LoVo (cell line): ENCODE data around the gene IL20RA.
"Not testable (repeated sequence)": the region's sequence is repeated elsewhere in the genome, so short reads cannot be mapped to it uniquely, and the experiment has no call there.

Experiments
- DNase-seq: peaks from one replicate; pipeline ENCODE4 v3.0.0-alpha.2; 2016; ENCODE audit warnings: low spot score

The IL20RA gene, protein sequence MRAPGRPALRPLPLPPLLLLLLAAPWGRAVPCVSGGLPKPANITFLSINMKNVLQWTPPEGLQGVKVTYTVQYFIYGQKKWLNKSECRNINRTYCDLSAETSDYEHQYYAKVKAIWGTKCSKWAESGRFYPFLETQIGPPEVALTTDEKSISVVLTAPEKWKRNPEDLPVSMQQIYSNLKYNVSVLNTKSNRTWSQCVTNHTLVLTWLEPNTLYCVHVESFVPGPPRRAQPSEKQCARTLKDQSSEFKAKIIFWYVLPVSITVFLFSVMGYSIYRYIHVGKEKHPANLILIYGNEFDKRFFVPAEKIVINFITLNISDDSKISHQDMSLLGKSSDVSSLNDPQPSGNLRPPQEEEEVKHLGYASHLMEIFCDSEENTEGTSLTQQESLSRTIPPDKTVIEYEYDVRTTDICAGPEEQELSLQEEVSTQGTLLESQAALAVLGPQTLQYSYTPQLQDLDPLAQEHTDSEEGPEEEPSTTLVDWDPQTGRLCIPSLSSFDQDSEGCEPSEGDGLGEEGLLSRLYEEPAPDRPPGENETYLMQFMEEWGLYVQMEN

DNA sequence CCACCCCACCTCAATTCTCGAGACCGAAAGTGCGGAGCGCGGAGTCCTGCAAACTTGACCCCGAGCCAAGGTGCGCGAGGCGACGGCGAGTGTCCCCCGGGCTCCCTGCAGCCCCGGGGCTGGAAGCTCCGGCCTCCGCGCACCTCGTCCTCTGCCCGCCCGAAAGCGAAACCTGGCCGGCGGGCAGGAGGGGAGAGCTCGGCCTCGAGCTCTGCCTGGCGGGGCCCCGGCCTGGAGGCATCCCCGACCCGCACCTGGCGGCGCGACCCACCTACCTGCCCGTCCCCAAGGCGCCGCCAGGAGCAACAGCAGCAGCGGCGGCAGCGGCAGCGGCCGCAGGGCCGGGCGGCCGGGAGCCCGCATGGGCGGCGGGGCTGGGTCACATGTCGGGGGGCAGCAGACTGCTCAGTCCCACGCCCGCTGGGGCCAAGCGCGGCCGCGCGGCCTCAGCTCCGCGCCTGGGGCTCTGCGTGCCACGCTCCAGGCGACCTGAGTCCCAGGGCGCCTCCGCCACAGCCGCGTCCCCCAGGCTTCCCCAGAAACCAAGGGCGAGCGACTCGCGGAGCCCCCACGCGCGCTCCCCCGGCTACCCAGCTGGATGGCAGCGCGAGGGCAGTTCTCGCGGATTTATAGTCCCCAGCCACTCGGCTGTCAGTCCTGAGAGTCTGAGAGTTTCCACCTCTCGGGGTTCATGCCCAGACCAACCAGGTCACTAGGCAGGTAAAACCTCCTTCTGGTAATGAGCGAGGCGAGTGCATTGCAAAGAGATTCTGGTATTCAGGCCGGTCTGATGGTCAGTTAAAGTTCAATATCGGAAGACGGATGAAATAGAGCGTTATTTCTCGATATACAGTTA is at the start of gene IL20RA:
IL20RA (minus strand) TSS at position 600 of the 856 bp plus-strand sequence; CDS start at position 363, 237 bp downstream.
- DNase-seq = peak; percentile 46

DNA sequence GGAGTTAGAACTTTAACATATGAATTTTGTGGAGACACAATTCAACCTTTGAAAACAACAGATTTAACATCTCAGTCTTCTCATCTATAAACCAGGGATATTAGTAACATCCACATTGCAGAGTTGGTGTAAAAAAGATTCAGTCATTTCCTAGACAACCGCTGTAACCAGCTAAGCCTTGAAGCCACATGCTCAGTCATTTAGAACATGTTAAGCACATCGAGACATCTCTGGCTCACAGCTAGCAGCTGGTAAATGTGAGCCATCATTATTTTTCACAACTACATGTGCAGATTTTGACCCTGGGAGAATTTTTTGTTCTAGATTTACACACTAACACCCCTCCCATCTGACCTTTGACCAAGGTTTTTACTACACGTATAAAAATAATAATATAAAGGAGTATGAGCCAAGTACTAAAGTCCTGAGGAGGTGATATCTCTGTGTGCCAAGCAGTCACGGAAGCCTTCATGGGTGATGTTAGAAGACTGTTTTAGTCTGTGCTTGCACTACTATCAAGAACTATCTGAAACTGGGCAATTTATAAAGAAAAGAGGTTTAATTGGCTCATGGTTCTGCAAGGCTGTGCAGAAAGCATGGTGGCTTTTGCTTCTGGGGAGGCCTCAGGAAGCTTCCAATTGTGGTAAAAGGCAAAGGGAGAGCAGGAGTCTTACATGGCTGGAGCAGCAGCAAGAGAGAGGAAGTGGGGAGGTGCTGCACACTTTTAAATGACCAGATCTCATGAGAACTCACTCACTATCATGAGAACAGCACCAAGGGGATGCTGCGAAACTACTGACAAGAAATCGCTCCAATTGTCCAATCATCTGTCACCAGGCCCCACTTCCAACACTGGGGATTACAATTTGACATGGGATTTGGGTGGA is 48.7 kb upstream of the IL20RA start:
- DNase-seq = no peak

GRCh38 chr6:137092018-137092417 is 47.3 kb upstream of the IL20RA start:
- no peak for DNase-seq

DNA sequence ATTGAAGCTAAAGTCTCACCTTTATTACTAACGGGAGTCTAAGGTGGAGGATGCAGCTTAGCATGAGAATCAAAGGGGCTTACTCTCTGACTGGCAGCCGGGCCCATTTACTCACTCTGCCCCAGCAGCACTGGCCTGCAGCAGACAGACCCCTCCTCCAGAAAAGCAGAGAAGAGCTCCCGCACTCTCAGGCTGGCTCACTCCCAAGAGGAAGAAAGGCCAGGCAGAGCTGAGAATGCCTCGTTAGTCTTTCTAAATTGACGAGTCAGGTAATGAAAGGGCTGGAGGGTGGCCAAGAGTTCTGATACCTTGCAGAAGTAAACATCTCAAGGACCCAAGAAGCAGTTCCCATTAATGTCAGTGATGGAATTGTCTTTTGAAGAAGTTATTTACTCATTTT is 44.5 kb upstream of the IL20RA start:
- DNase-seq = no peak

DNA sequence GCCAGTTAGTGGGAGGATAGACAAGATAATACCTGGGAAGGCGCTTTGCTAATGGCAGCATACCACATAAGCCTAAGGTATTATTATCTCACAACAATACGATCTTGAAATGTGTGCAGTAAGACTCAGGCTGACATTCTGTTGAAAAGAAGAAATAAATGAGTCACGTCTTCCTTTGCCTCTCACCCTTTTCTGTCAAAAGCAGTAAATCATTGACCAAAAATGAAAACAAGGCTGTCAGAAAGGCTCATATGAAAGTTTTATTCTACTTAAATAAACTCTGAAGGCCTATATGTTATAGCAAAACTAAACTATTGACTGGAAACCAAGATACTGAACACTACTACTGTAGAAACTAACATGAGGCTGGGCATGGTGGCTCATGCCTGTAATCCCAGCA is 43.1 kb upstream of the IL20RA start:
- no peak for DNase-seq

DNA sequence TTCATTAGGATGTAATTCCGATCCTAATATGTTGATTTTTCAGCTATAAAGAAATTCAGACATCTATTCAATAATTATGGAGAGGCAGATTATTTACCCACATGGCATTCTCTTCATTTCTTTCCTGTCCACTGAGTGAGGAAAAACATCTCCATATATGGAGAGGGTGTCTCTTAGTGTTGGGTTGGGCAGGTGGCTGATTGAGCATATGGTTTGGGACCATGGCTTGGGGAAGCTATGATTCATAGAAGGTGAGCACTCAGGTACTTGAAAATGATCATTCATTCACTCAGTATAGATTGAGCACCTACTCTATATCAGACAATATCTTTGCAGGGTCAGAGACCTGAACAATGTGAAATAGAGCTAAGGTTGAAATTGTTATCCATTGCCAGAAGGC is 41.3 kb upstream of the IL20RA start:
- DNase-seq = no peak

DNA sequence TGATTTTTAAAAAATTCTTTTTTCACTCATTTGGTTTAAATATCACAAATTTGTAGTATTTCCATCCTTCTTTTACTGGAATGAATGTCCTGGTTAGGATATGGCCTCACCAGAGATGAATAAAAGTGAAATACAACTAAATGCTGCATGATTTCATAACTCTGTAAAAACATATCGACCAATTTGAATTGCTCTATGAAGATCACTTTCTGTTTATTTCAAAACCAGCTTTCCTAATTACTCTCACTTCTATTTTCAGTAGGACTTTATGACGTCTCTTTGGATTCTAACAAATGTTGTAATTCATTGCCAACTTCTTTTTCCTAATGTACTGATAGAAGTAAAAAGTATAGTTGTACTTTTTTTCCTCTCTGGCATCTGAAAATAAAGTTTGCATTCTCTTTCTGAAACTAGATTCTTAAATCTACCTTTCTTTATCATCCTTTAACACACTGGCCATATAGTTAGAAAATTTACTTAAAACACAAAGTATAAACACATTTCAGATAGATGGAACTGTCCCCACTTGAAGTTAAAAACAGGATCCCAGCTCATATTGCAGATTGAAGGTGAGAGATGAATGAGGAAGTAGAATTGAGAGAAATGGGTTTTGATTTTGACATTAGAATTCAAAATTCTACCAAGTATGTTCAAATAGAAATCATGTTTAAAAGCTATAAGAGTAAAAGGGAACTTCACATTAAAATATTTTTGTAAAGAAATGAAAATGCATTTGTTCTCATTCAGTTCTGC is 40.3 kb upstream of the IL20RA start:
- DNase-seq = no peak

DNA sequence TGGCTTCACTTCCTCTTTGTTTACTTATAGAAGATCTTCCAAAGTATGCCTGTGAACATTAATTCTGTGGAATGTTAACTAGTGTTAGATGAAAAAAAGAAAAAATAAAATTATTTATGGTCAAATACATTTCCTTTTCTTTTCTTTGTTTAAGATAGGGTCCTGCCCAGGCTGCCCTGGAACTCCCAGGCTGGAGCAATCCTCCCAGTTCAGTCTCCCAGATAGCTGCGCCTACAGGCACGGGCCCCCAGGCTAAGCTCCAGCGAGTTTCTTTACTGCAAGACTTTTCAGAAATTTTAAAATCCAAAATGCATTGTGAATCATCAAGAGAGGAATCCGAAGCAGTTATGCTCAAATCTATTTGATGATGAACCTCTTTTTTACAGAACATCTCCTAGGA is 39.3 kb upstream of the IL20RA start:
- no peak for DNase-seq

DNA sequence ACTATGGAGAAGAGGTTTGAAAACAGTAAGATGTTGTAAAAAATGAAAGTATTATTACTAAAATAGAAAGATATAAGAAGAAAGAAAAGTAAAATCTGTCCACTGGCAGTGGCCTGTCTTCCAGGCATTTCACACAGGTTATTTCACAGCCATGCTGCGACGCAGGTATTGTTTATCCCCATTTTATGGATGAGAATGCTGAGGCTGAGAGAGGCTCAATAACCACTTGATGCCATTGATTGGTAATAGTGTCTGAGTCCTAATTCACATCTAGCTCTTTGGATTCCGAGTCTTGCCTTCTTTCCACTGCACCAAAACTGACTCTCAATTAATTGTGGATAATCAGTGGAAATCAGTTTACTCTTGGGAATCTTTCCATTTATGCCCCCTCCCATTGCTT is 37.2 kb upstream of the IL20RA start:
- no peak for DNase-seq

DNA sequence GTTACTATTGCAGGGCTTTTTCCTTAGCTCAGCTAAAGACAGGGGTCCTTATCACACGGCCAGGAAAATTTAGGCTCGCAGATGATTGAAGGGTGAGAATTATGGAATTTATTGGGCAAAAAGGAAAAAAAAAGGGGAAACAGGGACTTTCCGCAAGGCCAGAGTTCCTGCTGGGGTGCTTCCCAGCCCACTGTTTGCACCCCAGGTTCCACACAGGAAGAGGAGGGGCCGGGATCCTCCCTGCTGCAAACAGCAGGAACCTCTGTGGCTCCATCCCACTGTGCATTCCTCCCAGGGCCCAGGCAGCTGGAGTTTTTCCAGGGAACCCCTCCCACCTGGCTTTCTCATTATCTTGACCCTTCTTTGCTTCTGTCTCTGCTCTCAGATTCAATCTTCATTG is 35.9 kb upstream of the IL20RA start:
- no peak for DNase-seq

GRCh38 chr6:137076277-137077068 is 31.7 kb upstream of the IL20RA start:
- peak; percentile 80 for DNase-seq

- DNase-seq = not testable (repeated sequence)
These were observed 31.0 kb upstream of the IL20RA start for GRCh38 chr6:137075790-137076189.

DNA sequence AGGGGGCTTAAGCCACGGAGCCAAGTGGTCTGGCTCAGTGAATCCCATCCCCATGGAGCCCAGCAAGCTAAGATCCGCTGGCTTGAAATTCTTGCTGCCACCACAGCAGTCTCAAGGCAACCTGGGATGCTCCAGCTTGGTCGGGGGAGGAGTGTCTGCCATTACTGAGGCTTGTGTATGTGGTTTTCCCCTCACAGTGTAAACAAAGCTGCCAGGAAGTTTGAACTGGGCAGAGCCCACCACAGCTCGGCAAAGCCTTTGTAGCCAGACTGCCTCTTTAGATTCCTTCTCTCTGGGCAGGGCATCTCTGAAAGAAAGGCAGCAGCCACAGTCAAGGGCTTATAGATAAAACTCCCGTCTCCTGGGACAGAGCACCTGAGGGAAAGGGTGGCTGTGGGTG is 25.5 kb upstream of the IL20RA start:
- no peak for DNase-seq

GRCh38 chr6:137067399-137067798 is 22.6 kb upstream of the IL20RA start:
- DNase-seq = no peak

DNA sequence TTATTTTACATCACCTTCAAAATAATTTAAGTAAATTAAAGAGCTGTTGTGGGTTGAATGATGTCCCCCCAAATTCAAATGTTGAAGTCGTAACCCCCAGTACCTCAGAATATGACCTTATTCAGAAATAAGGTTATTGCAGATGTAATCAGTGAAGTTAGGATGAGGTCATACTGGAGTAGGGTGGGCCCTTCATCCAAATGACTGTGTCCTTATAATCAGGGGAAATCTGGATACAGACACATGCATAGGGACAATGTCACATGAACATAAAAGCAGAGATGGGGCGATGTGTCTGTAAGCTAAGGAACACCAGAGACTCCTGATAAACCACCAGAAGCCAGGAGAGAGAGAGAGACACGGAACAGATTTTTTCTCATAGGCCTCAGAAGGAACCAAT is 13.3 kb upstream of the IL20RA start:
- no peak for DNase-seq

DNA sequence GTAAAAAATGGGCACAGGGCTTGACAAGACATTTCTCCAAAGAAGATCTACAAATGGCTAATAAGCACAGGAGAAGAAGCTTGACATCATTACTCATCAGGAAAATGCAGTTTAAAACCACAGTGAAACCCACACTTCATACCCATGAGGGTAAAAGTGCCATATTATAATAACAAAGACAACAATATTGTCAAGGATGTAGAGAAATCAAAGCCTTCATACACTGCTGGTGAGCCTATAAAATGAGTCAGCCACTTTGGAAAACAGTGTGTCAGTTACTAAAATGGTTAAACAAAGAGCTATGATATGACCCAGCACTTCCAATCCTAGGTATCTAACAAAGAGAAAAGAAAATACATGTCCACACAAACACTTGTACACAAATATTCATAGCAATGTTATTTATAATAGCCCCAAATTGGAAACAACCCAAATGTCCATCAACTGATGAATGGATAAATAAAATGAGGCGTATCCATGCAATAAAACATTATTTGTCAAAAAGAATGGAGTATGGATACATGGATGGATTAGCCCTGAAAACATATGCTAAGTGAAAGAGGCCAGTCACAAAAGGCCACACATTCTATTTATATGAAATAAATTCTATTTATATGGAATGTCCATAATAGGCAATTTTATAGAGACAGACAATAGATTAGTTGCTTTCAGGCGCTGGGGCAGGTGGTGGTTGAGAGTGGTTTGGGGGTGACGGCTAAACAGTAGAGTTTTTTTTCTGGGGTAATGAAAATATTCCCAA is 11.5 kb upstream of the IL20RA start:
- DNase-seq = peak; percentile 78

DNA sequence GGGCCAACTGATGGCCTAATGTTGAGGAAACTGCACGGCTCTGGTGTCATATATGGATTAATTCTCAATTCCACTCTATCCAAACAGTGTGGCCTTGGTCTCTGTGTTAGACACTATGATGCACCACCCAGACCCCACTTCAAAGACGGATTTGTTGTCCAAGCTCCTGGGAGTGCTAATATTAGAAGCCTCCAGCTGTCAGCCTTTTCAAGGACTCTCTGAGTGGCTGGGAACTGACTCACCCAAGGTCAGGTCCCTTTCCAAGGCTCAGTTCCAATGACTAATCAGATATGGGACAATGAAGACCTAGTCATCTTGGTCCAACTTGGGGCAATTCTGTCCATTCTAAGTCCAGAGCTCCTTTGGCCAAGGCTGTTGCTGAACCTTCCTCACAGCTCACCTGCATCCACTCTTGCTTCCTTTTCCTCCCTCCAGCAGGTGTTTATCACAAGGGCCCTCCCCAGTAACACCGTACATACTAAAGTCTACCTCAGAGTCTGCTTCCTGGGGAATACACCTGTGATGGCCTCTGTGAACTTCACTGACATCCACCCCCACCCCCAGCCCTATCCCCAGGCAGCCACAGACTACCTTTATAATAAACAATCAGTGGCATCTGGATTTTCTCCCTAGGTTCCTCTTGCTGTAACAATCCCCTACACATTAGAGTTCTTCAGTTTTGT is 7.2 kb upstream of the IL20RA start:
- DNase-seq = peak; percentile 51

DNA sequence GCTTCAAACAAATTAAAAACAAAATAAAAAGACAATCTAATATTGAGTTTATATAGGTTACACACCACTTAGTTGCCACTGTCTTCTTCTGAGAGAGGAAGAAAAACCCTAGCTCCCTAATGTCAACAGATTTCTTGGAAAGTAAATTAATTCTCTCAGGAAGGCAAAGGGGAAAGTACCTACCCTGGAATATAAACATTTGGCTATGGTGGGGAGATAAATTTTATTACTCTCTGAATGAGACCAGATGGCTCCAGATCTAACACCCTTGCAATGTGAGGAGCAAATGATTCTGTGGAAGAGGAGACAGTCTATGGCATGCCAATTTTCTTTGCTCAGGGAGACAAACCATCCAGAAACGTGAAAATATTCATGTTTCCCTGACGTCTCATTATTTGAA is 4.3 kb upstream of the IL20RA start:
- DNase-seq = no peak

GRCh38 chr6:137046871-137047412 is 2.2 kb upstream of the IL20RA start:
- no peak for DNase-seq
